ENCODE data around the gene MEMO1.

The MEMO1 gene

DNA sequence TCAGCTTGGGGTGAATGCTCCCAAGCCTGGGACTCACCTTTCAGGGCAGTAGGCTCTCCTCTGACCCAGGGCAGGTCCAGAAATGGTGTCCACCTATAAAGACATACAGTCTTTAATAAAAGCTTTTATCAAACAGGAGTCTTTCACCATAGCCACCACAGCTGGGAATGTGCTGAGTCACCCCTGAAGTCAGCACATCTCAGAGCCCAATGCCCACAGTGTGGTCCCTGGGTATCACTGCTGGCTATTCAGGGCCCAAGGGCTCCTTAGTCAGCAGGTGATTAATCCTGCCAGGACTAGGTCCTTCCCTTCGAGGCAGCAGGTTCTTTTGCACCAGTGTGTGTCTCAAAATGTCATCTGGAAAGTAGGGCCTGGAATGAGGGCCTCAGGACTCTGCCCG, 181.9 kb downstream of the MEMO1 start:
- DNase-seq (ENCODE audit: low read depth in 3 of 3), result no peak

DNA sequence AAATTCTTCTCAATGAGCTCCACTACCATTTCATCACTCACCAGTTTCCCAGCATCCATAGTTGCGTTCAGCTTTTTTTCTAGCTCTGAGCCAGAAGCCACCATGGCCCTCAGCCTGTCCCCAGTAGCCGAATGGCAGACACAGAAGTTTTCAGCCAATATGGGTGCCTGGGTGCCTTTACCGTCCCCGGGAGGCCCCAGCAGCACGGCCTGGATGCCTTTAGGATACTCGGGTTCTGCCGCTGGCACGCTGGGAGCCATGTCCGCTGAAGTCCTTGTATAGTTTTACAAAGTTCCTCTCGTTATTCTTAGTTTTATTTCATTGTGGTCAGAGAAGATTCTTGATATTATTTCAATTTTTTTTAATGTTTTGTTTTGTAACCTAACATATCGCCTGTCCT, 187.2 kb downstream of the MEMO1 start:
- DNase-seq (ENCODE audit: low read depth in 3 of 3), result no peak

DNA sequence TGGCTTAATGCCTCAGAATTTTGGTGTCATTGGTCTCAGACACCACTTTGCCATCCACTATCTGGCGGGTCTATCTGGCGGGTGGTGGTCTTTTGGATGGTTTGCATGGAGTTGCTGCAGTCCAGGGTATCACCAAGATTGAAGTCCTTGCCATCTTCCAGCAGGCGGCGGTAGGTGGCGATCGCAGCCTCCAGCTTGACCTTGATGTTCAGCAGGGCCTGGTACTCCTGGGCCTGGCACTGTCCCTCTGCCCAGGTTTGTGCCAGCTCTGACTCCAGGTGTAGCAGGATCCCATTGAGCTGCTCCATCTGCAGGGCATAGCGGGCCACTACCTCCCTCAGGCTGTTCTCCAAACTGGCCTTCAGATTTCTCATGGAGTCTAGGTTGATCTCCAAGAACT, 188.2 kb downstream of the MEMO1 start:
- no peak for DNase-seq (ENCODE audit: low read depth in 3 of 3)
